GM15510 (cell line): Measurements from ENCODE around the gene ZRANB1.

ENCODE experiments used
- POLR2A ChIP-seq: IDR thresholded peaks from 3 replicates; pipeline ENCODE4 v1.6.1; 2011; ENCODE audit warnings: borderline replicate concordance; ENCODE audit not compliant: insufficient read length; ENCODE audit errors: extremely low read depth

The ZRANB1 gene

GRCh38 chr10:124953421-124953820 lies 11.5 kb downstream of the ZRANB1 start:
- no peak for TF ChIP-seq POLR2A

GRCh38 chr10:124955243-124955642 lies 13.3 kb downstream of the ZRANB1 start:
- TF ChIP-seq POLR2A = no peak

GRCh38 chr10:124955868-124956267 lies 13.9 kb downstream of the ZRANB1 start:
- TF ChIP-seq POLR2A = no peak

GRCh38 chr10:124956764-124957163 lies 14.8 kb downstream of the ZRANB1 start:
- no peak for TF ChIP-seq POLR2A

- TF ChIP-seq POLR2A = no peak
These were observed 15.6 kb downstream of the ZRANB1 start for GRCh38 chr10:124957404-124957947.

- no peak for TF ChIP-seq POLR2A
These were observed 17.6 kb downstream of the ZRANB1 start for GRCh38 chr10:124959564-124959963.

- TF ChIP-seq POLR2A = no peak
These were observed 19.3 kb downstream of the ZRANB1 start for GRCh38 chr10:124961248-124961570.

GRCh38 chr10:124962421-124962820 lies 20.5 kb downstream of the ZRANB1 start:
- TF ChIP-seq POLR2A = no peak

- TF ChIP-seq POLR2A = no peak
These were observed 22.2 kb downstream of the ZRANB1 start for GRCh38 chr10:124963866-124964720.

- no peak for TF ChIP-seq POLR2A
These were observed 24.1 kb downstream of the ZRANB1 start for GRCh38 chr10:124966008-124966407.

GRCh38 chr10:124967255-124967654 lies 25.3 kb downstream of the ZRANB1 start:
- TF ChIP-seq POLR2A = no peak

GRCh38 chr10:124971276-124971675 lies 29.4 kb downstream of the ZRANB1 start:
- TF ChIP-seq POLR2A = no peak

GRCh38 chr10:124972637-124973036 lies 30.7 kb downstream of the ZRANB1 start:
- no peak for TF ChIP-seq POLR2A

- TF ChIP-seq POLR2A = no peak
These were observed 32.2 kb downstream of the ZRANB1 start for GRCh38 chr10:124974131-124974530.

GRCh38 chr10:124975977-124976514 lies 34.1 kb downstream of the ZRANB1 start:
- no peak for TF ChIP-seq POLR2A

GRCh38 chr10:124977161-124977560 lies 35.2 kb downstream of the ZRANB1 start:
- no peak for TF ChIP-seq POLR2A

GRCh38 chr10:124977648-124978375 lies 35.9 kb downstream of the ZRANB1 start:
- TF ChIP-seq POLR2A = no peak

GRCh38 chr10:124978376-124978725 lies 36.4 kb downstream of the ZRANB1 start:
- no peak for TF ChIP-seq POLR2A
